ENCODE data around the gene CPB1. TPM values are rescaled to one million over a fixed set of nuclear protein-coding genes. Genes with fewer than 3 reads are reported as not detected.
A peak's percentile ranks its signal among the peaks of the same experiment; 100 is the strongest.

Gene CPB1
- total RNA-seq, 1 experiment from 2014 or later: not detected

GRCh38 chr3:148861277-148861869, 33.8 kb downstream of the CPB1 start:
- no peaks in the 10 kb centered on the region for H3K4me1 Mint-ChIP-seq (ENCODE audit: insufficient read depth, unreplicated experiment)
- no peak overlapping the region for H3K27ac Mint-ChIP-seq (ENCODE audit: low read depth, unreplicated experiment)
- DNase-seq (ENCODE audit: unreplicated experiment): peak; percentile 71
- TF ChIP-seq, protein P1, sequence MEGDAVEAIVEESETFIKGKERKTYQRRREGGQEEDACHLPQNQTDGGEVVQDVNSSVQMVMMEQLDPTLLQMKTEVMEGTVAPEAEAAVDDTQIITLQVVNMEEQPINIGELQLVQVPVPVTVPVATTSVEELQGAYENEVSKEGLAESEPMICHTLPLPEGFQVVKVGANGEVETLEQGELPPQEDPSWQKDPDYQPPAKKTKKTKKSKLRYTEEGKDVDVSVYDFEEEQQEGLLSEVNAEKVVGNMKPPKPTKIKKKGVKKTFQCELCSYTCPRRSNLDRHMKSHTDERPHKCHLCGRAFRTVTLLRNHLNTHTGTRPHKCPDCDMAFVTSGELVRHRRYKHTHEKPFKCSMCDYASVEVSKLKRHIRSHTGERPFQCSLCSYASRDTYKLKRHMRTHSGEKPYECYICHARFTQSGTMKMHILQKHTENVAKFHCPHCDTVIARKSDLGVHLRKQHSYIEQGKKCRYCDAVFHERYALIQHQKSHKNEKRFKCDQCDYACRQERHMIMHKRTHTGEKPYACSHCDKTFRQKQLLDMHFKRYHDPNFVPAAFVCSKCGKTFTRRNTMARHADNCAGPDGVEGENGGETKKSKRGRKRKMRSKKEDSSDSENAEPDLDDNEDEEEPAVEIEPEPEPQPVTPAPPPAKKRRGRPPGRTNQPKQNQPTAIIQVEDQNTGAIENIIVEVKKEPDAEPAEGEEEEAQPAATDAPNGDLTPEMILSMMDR (IDR thresholded peaks at IDR 0.05; ENCODE audit: unreplicated experiment): peak; percentile 66
- no peaks in the 10 kb centered on the region for H3K9me3 Mint-ChIP-seq (ENCODE audit: unreplicated experiment)
- intact Hi-C loops (cut with micrococcal nuclease): loop anchor here (1.0 to 10.0 kb wide), 5 partner anchors 82 to 477 kb away; partner anchors contain the start of gene HPS3
- no peak overlapping the region for H3K4me3 Mint-ChIP-seq (ENCODE audit: unreplicated experiment)
- BruUV-seq (replicated peaks): no TSS peak
- H3K36me3 Mint-ChIP-seq (ENCODE audit: insufficient read depth, unreplicated experiment): no peaks in the 10 kb centered on the region
- ChIA-PET POLR2A (interaction anchor here (0.7 to 1.5 kb wide), 2 partner anchors 82 to 85 kb away, joined by 3 to 4 read pairs; no protein-coding TSS in a partner anchor), CTCF (interaction anchor here (0.5 to 11.3 kb wide), 30 partner anchors 9 to 1813 kb away, joined by 3 to 296 read pairs (median 4); no protein-coding TSS in a partner anchor)
- H3K27me3 Mint-ChIP-seq (ENCODE audit: insufficient read depth, unreplicated experiment): peaks cover 74% of the 10 kb centered on the region

- TF ChIP-seq, protein P1 (IDR thresholded peaks at IDR 0.05; ENCODE audit: unreplicated experiment): no peak
- Mint-ChIP-seq H3K4me1 (ENCODE audit: insufficient read depth, unreplicated experiment) (no peaks in the 10 kb centered on the region), H3K27me3 (ENCODE audit: insufficient read depth, unreplicated experiment) (peaks cover 77% of the 10 kb centered on the region), H3K27ac (ENCODE audit: low read depth, unreplicated experiment) (no peak overlapping the region), H3K4me3 (ENCODE audit: unreplicated experiment) (no peak overlapping the region), H3K9me3 (ENCODE audit: unreplicated experiment) (no peaks in the 10 kb centered on the region), H3K36me3 (ENCODE audit: insufficient read depth, unreplicated experiment) (no peaks in the 10 kb centered on the region)
- no TSS peak for BruUV-seq (replicated peaks)
- ChIA-PET POLR2A (no interaction called here), CTCF (interaction anchor here (0.6 to 11.3 kb wide), 8 partner anchors 7 to 483 kb away, joined by 3 to 296 read pairs (median 5); no protein-coding TSS in a partner anchor)
- intact Hi-C loops (cut with micrococcal nuclease): loop anchor here (10.0 kb wide), 2 partner anchors 262 to 478 kb away; partner anchors contain the start of gene HPS3
- no peak for DNase-seq (ENCODE audit: unreplicated experiment)
Measured at GRCh38 chr3:148863297-148863696, 35.7 kb downstream of the CPB1 start.

DNA sequence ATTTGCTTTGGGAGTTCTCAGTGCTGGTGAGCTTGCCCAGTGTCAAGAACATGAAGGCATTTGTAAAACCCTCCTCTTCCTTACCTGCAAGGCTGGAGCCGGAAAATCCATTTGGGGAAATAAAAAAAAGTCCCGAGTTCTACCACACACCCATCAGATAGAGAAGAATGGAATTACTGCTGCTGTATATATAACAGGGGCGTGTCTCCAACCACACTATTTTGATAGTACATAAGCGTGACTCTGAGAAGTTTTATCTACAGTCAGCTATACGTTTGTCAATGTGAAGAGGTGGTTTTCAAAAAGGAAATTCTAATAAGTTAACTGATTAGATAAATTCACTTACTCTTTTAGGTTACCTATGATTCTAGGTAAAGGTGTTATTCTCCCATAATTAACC, 36.2 kb downstream of the CPB1 start:
- no peaks in the 10 kb centered on the region for H3K4me1 Mint-ChIP-seq (ENCODE audit: insufficient read depth, unreplicated experiment)
- CTCF ChIA-PET: interaction anchor here (1.0 to 11.3 kb wide), 4 partner anchors 11 to 484 kb away, joined by 3 to 296 read pairs (median 7); no protein-coding TSS in a partner anchor
- TF ChIP-seq, protein P1 (IDR thresholded peaks at IDR 0.05; ENCODE audit: unreplicated experiment): no peak
- H3K36me3 Mint-ChIP-seq (ENCODE audit: insufficient read depth, unreplicated experiment): no peaks in the 10 kb centered on the region
- intact Hi-C loops (cut with micrococcal nuclease): loop anchor here (10.0 kb wide), 2 partner anchors 261 to 479 kb away; partner anchors contain the start of gene HPS3
- DNase-seq (ENCODE audit: unreplicated experiment): no peak
- H3K9me3 Mint-ChIP-seq (ENCODE audit: unreplicated experiment): no peaks in the 10 kb centered on the region
- no peak overlapping the region for H3K4me3 Mint-ChIP-seq (ENCODE audit: unreplicated experiment)
- peaks cover 81% of the 10 kb centered on the region for H3K27me3 Mint-ChIP-seq (ENCODE audit: insufficient read depth, unreplicated experiment)
- POLR2A ChIA-PET: no interaction called here
- no TSS peak for BruUV-seq (replicated peaks)
- H3K27ac Mint-ChIP-seq (ENCODE audit: low read depth, unreplicated experiment): no peak overlapping the region

- no peak for DNase-seq (ENCODE audit: unreplicated experiment)
- intact Hi-C loops (cut with micrococcal nuclease): loop anchor here (10.0 kb wide), 2 partner anchors 260 to 480 kb away; partner anchors contain the start of gene HPS3
- H3K36me3 Mint-ChIP-seq (ENCODE audit: insufficient read depth, unreplicated experiment): no peaks in the 10 kb centered on the region
- BruUV-seq (replicated peaks): no TSS peak
- peaks cover 81% of the 10 kb centered on the region for H3K27me3 Mint-ChIP-seq (ENCODE audit: insufficient read depth, unreplicated experiment)
- H3K27ac Mint-ChIP-seq (ENCODE audit: low read depth, unreplicated experiment): no peak within 1 kb of the TSS
- CTCF ChIA-PET: interaction anchor here (0.6 to 11.3 kb wide), 4 partner anchors 10 to 485 kb away, joined by 3 to 296 read pairs (median 6); no protein-coding TSS in a partner anchor
- no peaks in the 10 kb centered on the region for H3K4me1 Mint-ChIP-seq (ENCODE audit: insufficient read depth, unreplicated experiment)
- POLR2A ChIA-PET: no interaction called here
- TF ChIP-seq, protein P1 (IDR thresholded peaks at IDR 0.05; ENCODE audit: unreplicated experiment): no peak
- no peak within 1 kb of the TSS for H3K4me3 Mint-ChIP-seq (ENCODE audit: unreplicated experiment)
- H3K9me3 Mint-ChIP-seq (ENCODE audit: unreplicated experiment): no peaks in the 10 kb centered on the region
Measured at GRCh38 chr3:148865049-148865448, 37.4 kb downstream of the CPB1 start, which contains the start of gene CPA3. Gene CPA3 (plus strand): TSS chr3:148865296. CDS start chr3:148865308, 12 bp downstream.
